LoVo (cell line): Measurements from ENCODE around the gene CELF1.
"Not testable (repeated sequence)": the region's sequence is repeated elsewhere in the genome, so short reads cannot be mapped to it uniquely, and the experiment has no call there.

Experiments
- DNase-seq: peaks from one replicate; pipeline ENCODE4 v3.0.0-alpha.2; 2016; ENCODE audit warnings: low spot score

The CELF1 gene

DNA sequence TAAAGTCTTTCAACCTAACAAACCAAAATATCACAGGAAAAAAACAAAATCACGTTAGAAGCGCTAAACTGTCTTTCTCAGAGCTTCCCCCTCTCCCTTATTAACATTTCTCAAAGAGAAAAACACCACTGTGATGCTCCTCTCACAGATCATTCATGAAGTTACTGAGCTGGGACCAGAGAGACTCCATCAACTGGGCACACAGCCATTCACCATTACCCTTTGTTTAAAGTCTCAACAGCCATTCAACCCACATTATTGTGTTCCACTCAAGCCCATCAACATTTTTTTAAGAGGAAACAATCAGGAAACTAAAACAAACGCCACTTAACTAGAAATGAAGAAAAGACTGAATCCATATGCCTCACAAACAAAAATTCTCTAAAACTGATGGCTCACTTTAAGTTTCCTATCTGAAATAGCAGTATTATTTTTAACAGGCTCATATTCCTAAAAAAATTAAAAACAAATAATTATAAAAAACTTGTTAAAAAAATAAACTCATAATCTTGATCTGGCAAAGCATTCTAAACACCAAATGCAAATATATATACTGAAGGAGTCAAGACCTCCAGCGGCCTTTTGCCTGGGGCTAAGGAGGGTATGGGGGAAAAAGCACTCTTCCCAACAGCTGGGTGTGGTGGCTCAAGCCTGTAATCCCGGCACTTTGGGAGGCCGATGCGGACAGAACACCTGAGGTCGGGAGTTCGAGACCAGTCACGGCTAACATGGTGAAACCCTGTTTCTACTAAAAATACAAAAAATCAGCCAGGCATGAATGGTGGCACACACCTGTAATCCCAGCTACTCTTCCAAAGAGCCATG, 14.0 kb downstream of the CELF1 start:
- DNase-seq, result no peak

DNA sequence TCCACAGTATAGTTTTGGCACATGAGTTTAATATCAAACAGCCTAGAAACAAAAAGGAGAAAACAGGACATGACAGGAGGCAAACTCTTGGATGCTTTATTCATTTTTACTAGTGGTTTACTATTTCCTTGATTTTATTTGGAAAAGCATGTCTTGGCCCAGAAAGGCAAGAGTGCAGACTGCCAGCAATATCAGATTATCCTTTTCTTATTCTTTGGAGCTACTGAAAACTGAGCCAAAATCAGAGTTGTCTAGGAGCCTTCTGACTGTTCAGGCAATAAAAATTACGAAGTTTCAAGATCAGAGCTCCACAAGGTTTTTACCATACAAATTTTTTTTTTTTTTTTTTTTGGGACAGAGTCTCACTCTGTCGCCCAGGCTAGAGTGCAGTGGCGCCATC, 16.0 kb downstream of the CELF1 start:
- no peak for DNase-seq

DNA sequence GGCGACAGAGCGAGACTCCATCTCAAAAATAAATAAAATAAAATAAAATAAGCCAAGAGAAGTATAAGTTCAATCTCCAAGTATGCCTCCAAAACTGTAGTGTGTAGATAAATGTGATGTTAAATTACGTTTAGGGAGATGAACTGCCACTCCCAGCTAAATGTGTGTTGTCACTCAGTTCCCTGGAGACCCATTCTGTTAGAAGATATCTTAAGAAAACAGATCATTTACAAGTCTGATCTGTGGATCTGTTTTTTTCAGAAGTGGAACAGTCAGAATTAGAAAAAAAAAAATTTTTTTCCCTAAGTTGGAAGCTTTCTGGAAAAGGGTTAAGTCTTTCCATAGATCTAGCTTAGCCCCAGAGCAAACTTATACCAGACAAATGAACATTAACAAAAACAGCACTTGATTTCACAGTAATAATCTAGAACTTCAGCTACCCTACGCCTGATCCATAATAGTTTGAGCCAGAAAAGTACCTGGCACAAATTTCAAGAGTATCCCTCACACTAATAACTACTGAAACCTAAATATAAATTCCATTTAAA, 18.2 kb downstream of the CELF1 start:
- no peak for DNase-seq

DNA sequence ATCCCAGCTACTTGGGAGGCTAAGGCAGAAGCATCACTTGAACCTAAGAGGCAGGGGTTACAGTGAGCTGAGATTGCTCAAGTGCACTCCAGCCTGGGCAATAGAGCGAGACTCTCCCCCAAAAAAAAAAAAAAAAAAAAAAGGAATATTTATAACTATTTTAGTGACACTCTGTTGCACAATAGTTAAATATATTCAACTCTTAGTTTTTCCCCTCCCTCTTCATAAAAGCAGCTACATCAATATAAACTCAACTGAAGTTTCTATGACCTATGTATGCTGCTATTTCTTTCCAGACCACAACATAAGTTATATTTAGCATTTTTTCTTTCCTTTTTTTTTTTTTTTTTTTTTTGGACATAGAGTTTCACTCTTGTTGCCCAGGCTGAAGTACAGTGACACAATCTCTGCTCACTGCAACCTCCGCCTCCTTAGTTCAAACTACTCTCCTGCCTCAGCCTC, 19.2 kb downstream of the CELF1 start:
- DNase-seq, result no peak

DNA sequence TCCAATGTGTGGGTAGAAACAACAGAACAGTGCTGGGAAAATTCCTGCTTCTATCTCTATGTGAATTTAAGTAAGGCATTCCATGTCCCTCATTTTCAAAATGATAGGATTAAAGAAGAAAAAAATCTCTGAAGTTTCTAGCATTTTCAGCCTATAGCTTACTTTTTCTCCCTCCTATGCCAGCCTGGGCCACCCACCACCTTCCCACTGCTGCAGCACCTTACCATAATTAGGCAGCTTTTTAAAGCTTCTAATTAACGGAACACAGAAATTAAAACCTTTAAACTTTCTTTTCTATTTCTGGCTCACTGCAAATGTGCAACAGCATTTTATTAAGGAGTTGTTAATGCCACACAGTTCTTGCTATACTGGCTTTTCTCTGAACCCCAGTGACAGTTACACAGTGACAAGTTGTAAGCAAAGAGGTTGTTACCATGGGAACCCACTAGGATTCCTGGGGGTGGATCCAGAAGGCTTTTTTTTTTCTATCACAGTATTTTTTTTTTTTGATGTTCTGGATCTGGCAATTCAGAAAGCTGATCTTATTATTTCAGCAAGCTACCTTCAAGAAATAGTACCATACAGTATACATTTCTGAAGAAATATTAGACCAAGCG, 20.2 kb downstream of the CELF1 start:
- DNase-seq, result no peak

DNA sequence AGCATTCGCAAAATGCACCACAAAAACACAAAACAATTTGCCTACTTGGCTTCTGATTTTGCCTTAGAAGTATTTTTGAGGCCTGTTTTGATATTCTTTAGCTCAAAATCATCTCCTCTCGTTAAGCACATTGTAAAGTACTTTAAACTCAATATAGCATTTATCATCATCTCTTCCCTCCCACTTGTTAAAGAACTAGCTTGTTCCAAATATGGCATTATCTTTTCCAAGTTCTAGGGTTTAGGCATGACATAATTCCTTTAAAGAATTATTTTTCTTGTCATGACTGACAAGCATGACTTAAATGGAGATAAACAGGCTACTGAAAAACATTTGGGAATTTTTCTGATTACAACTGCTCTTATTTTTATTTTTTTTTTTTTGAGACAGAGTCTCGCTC, 21.3 kb downstream of the CELF1 start:
- DNase-seq, result no peak

DNA sequence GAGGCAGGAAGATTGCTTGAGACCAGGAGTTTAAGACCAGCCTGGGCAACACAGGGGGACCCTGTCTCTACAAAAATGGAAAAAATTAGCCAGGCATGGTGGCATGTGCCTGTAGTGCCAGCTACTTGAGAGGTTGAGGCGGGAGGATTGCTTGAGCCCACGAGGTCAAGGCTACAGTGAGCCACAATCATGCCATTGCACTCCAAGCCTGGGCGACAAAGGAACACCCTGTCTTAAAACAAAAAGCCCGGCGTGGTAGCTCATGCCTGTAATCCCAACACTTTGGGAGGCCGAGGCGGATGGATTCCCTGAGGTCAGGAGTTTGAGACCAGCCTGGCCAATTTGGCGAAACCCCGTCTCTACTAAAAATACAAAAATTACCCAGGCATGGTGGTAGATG, 22.2 kb downstream of the CELF1 start:
- DNase-seq, result not testable (repeated sequence)

DNA sequence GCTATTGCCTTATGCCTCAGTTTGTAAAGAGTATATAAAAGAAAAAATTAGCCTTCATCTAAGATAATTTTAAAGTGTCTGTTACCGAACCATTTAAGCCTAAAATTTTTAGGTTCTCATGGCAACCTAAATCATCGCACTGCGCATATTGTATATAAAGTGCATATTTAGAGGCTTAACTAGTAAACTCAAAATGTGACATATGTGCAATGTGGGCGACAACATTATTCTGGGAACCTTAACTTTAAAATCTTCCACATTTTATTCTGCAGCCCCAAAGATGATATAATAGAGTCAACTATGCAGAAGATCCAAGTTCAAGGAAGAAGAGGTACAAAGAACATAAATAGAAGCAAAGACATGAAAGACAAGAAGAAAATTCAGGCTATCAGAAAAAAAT, 23.0 kb downstream of the CELF1 start:
- DNase-seq, result no peak

DNA sequence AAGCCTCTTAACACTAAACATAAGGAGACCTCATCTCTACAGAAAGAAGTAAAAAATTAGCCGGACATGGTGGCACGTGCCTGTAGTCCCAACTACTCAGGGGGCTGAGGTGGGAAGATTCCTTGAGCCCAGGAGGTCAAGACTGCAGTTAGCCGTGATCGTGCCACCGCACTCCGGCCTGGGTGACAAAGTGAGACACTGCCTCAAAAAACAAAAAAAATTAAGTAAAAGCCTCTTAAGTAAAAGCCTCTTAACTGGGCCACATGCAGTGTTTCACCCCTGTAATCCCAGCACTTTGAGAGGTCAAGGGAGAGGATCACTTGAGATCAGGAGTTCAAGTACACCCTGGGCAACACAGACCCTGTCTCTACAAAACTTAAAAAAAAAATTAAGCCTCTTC, 25.7 kb downstream of the CELF1 start:
- DNase-seq, result no peak

DNA sequence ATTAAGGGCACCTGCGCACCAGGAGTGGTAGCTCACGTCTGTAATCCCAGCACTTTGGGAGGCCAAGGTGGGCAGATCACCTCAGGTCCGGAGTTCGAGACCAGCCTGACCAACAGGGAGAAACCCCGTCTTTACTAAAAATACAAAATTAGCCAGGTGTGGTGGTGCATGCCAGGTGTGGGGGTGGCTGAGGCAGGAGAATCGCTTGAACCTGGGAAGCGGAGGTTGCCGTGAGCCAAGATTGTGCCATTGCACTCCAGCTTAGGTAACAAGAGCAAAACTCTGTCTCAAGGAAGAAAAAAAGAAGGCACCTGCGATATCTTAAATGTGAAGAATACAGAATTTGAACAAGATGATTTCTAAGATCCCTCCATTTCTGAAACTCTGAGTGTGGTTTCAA, 26.9 kb downstream of the CELF1 start:
- not testable (repeated sequence) for DNase-seq

DNA sequence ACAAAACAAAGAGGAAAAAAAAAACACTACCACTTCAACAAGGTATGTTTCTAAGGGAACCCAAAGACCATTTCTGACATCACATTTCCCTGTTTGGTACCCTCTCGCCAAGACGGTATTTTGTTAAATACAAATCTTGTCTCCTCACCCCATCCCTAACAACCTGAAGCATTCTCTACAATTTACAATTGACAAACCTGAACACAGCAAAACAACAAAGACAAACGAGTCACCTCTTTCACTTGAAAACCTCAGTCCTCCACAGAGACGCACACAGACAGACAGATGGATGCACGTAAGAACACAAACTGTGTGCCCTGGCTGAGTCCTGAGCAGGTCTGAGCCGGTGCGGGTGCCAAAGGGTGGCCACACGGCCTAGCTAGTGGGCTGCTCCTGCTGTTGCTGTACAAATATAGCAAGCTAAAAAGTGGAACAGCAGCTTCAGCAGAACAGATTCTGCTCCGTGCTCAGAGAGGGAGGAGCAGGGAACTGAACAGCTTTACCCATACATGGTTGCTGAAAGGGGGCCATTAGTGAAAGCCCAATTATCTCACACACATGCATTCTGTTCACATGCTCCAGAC, 28.5 kb downstream of the CELF1 start:
- DNase-seq, result no peak

DNA sequence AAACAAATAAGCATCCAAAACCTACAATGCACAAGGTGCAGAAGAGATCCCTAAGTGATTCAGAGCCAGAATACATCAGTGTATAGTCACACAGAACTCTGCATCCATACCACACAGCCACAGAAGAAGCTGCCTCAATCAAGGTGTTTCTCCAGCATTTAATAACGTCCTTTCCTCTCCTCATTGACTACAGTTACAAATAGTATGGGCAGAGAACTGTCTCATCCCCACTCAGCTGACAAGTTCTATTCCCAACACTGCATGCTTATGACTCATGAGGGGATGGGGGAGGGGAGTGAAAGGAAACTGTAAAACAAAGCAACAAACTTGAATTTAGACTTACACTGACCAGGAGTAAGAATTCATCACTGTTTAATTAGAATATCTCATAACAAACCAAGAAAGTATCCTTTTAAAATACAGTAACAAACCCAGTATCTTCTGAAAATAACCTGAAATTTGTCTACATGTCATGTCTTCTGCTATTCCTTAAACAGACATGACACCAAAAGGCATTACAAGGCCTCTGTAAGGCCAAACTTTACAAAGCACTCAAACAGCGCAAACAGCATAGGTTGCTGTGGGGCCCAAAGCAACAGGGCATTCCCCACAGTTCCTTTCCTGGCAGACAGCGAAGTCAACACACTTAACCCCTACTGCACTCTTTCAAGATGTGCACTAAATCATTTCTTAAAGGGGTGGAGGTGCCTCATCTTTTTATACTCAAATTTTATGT, 29.3 kb downstream of the CELF1 start:
- DNase-seq, result peak; percentile 8

DNA sequence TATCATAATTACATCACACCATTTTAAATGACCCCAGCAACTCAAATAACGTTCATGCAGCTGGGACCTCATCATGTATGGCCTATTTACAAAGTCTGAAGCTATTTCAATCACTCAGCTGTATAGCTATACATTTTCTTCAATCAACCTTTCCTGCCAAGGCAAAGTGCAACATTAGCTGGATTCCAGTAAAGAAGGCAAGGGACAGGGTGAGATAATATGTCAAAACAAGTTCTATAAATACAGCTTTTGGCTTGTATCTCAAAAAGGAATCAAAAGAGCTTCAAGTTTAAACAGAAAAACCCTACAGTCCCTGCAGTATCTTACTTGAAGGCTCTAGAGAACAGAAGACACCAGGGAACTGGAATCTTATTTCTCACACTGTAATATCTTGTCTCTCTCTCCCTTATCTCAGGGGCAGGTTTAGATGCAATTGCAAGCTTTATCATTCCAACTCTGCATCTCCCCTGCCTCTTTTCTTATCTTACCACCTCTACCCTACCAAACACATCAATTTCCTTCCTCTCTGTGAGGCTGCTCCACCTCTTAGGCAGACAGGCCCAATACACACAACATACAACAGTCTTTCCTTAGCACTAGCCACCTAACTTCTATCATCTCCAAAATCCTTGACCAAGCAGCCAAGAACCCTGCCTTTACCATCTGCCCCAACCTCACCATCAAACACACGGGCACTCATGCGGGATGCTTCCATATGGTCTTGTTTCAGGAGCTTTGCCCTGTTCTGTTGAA, 34.5 kb downstream of the CELF1 start:
- DNase-seq, result no peak

DNA sequence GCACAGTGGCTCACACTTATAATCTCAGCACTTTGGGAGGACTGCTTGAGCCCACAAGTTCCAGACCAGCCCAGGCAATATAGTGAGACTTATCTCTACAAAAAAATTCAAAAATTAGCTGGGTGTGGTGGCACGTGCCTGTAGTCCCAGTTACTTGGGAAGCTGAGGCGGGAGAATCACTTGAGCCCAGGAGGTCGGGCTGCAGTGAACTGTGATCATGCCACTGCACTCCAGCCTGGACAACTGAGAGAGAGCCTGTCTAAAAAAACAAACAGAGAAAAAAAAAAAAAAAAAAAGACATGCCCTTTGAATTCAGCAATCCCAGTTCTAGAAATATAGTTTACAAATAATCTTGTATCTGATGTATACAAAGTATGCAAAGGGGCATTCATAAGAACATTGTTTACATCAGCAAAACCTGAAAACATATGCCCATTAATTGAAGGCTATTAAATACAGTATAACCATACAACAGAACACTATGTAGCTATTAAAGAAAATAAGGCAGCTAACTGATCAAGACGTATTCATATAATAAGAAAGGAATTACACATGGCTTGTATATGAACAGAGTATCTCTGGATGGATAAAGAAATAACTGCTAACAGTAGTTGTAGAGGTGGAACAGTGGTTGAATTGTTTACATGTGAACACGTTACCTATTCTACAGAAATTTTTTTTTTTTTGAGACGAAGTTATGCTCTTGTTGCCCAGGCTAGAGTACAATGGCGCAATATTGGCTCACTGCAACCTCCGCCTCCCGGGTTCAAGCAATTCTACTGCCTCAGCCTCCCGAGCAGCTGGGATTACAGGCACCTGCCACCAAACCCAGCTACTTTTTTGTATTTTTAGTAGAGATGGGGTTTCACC, 35.7 kb downstream of the CELF1 start:
- no peak for DNase-seq

DNA sequence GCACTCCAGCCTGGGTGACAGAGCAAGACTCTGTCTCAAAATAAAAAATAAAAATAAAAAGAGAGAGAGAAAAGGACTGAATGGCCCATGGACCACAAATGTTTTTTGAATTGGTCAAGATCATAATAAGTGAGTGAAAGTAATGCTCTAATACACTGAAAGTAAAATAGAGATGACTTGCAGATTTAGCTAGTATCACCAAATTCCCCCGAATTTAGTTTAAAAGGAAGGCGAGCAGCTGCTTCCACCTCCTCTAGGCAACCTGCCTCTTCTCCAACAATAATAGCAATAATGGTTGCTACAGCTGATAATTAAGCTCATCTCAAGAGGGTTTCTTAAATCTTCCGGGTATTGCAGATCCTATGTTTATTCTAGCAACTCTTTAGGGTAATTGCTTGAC, 36.8 kb downstream of the CELF1 start:
- no peak for DNase-seq

DNA sequence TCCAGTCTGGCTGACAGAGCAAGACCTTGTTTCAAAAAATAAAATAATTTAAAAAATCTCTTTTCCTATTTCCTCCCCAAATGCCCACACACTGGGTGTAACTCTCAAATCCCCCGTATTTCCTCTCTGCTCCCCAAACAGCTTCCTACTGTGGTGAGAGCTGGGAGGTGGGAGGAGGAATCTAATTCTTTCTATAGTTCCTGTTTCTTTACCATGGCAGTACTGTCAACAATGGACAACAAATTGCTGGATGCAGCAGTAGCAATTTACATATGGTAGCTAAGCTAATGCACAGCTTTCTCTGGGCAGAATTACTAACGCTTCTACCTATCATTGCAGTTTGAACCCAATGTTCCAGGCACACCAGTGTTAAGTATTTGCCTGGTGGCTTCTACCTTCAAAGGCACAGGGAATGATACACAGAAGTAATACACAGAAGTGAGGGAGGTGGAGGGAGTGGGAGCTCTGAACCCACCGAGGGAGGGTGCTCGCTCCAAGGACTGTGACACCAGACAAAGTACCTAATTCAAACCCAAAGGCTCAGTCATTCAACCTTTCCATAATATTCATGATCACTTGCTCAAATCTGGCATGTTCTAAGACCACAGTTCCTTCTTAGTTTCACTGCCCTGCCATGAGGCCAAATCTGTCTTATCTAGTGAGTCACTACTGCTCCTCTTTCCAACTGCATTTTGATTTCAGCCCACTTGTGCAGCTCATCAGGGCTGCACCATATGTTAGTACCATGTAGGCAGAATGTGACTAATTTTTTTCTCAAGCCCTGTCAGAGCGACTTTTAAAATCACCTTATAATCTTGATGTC, 37.9 kb downstream of the CELF1 start:
- no peak for DNase-seq

DNA sequence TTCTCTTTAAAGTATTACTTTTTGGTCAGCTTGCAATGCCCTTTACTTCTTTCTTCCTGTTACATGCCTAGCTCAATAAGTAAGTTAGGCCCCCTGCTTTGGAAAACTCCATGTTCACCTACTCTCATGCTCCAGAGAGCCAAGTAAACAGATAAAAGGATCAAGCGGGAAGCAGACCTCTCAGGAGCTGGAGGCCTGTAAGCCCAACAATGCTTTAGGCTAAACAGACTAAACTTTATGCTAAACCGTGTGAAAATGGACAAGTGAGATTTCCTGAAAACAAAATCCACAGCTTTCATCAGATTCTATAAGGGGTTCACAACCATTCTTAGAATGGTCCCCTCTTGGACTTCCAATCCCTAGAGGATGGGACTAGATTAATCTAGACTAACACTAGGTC, 40.2 kb downstream of the CELF1 start:
- no peak for DNase-seq

DNA sequence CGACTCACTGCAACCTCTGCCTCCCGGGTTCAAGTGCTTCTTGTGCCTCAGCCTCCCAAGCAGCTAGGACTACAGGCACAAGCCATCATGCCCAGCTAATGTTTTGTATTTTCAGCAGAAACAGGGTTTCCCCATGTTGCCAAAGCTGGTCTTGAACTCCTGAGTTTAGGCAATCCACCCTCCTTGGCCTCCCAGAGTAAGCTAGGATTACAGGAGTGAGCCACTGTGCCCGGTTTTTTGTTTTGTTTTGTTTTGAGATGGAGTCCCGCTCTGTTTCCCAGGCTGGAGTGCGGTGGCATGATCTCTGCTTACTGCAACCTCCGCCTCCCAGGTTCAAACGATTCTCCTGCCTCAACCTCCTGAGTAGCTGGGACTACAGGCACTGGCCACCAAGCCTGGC, 41.0 kb downstream of the CELF1 start:
- DNase-seq, result no peak

DNA sequence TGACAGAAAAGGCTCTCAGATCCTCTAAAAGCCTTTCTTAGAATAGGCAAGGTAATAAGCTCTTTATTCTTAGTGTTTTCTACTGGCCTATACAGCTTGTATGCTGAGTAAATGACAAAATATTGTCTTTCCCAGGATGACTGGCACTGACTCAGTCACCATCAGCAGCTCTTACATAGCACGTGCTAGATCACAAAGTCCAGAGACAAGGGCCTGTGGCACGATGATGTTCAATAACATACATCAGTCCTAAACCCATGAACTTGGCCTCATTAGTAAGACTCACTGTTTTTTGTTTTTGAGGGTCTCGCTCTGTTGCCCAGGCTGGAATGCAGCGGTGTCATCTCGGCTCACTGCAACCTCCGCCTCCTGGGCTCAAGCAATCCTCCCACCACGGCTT, 42.7 kb downstream of the CELF1 start:
- DNase-seq, result no peak

DNA sequence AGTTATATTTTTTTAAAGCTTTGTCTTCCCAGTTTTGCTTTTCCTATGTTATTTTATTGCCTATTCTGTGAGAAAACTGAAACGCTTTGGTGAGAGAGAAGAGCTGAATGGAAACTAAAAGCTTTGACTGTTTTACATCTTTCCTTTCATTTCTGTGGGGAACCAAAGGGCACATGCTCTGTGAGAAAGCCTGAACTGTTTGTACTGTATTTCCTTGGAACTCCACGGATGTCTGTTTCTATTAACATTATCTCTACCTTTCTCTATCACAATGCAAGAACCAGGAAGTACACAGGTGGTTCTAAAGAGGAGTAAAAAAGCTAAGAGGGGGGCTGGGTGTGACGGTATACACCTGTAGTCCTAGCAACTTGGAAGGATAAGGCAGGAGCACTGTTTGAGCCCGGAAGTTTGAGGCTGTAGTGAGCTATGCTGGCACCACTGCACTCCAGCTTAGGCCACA, 43.8 kb downstream of the CELF1 start:
- no peak for DNase-seq
